ENCODE measurements around the gene RALBP1. TPM values are rescaled to one million over a fixed set of nuclear protein-coding genes. Genes with fewer than 3 reads are reported as not detected.

RALBP1 gene
- total and polyA plus RNA-seq, 4 donors = 15.6 to 34.8 (median 21.0) TPM

DNA sequence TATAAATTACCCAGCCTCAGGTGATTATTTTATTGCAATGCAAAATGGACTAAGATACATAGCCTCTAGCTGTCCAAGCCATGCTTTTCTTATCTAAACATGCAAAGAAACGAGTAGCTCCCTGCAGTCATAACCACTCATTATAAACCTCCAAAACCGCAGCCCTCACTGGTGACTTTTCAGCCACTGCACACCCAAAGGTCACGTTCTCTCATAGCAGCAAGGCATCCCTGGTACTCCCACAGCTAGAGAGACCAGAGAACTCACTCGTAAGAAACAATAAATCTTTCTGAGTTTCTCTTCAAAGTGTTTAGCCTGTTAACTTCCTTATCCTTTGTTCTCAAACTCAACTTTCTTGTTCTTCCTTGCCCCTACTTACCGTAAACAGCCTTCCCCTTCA is 28.5 kb upstream of the RALBP1 start:
- no peak overlapping the region for H3K4me3 ChIP-seq (ENCODE audit: low read depth in 1 of 3, low read length in 3 of 3)
- no peaks in the 10 kb centered on the region for H3K27me3 ChIP-seq (ENCODE audit: control insufficient read depth in 4 of 4, insufficient read depth in 4 of 4, low read length in 3 of 4)
- no peak overlapping the region for H3K27ac ChIP-seq (ENCODE audit: low read depth in 1 of 2, low read length in 2 of 2)
- WGBS = 79% methylated on average over 5 of the region's 5 CpGs
- H3K9ac ChIP-seq (ENCODE audit: low read depth in 1 of 2, low read length in 2 of 2) = no peak overlapping the region
- DNase-seq (ENCODE audit: low spot score) = no peak
- TF ChIP-seq, protein P1, sequence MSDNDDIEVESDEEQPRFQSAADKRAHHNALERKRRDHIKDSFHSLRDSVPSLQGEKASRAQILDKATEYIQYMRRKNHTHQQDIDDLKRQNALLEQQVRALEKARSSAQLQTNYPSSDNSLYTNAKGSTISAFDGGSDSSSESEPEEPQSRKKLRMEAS (IDR thresholded peaks at IDR 0.05) = no peak
- TF ChIP-seq RAD21 (IDR thresholded peaks at IDR 0.05) (no peak), YY1 (IDR thresholded peaks at IDR 0.05) (no peak)
- H3K4me1 ChIP-seq (ENCODE audit: control insufficient read depth in 4 of 4, insufficient read depth in 4 of 4, low read length in 3 of 4) = no peaks in the 10 kb centered on the region
- H3K9me3 ChIP-seq (ENCODE audit: control insufficient read depth in 4 of 4, low read length in 3 of 4) = peaks cover 0 to 12% (median 3%) of the 10 kb centered on the region in 4 donors
- no peaks in the 10 kb centered on the region for H3K36me3 ChIP-seq (ENCODE audit: control insufficient read depth in 4 of 4, insufficient read depth in 3 of 4, low read depth in 1 of 4, low read length in 3 of 4)

DNA sequence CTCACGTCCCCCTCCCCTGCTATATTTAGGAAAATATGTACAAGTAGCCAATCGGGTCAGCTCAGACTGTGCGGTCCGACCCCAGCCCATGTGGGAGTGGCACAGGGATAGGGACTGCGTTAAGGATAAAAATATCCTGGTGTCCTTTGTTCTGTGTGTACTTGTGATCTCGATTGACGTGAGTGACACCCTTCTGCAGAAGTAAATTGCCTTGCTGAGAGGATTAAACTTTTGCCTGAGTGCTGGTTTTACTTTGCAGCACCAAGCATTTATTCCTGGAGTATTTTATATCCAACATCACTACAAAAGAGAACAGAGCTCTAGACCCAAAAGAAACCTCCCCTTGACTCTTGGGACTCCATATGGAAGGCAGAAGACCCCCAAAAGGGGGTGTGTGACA is 28.0 kb upstream of the RALBP1 start:
- 90% methylated on average over 7 of the region's 7 CpGs for WGBS
- DNase-seq (ENCODE audit: low spot score) = no peak

DNA sequence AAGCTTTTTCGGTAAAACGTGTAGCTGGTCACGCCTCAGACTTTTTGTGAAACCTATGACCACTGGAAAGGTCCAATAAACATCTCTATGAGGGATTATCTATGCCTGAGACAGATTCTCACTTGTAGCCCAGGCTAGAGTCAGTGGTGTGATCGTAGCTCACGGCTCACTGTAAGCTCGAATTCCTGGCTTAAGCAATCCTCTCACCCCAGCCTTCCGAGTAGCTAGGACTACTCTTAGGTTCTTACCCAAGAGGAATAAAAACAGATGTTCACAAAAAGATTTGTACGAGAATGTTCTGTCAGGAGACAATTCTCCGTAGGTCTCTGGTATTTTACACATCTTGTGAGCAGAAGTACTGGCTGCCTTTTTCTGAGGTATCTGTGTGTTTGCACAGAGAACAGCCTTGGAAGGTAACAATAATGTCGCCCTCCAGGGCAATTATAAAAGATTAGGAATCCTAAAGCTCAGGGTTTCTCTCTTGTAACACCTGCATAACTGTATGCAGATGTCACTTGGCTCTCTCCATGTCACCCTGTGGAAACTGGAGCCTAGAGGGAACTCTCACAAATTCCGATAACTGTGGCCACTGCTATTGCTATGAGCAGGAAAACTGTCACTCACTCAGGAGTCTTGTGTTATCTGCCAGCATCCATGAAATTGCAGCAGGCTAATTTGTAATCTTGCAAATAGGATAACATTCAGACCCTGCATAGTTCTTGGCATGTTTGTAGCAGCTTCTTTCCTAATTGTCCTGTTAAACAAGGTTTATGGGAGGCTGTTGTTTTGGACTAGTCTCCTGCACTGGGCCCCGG is 25.5 kb upstream of the RALBP1 start:
- Histone ChIP-seq H3K27ac (ENCODE audit: low read depth in 1 of 2, low read length in 2 of 2) (no peak overlapping the region), H3K4me1 (ENCODE audit: control insufficient read depth in 4 of 4, insufficient read depth in 4 of 4, low read length in 3 of 4) (no peaks in the 10 kb centered on the region), H3K9me3 (ENCODE audit: control insufficient read depth in 4 of 4, low read length in 3 of 4) (peaks cover 0 to 12% (median 3%) of the 10 kb centered on the region in 4 donors), H3K27me3 (ENCODE audit: control insufficient read depth in 4 of 4, insufficient read depth in 4 of 4, low read length in 3 of 4) (no peaks in the 10 kb centered on the region), H3K9ac (ENCODE audit: low read depth in 1 of 2, low read length in 2 of 2) (no peak overlapping the region), H3K36me3 (ENCODE audit: control insufficient read depth in 4 of 4, insufficient read depth in 3 of 4, low read depth in 1 of 4, low read length in 3 of 4) (no peaks in the 10 kb centered on the region), H3K4me3 (ENCODE audit: low read depth in 1 of 3, low read length in 3 of 3) (no peak overlapping the region)
- DNase-seq (ENCODE audit: low spot score) = no peak
- 74% methylated on average over 12 of the region's 12 CpGs for WGBS
- TF ChIP-seq GABPA (IDR thresholded peaks at IDR 0.05 in 1 of 2, conservative IDR thresholded peaks at IDR 0.05 in 1 of 2) (no peak), HNF4G (IDR thresholded peaks at IDR 0.05) (no peak), HNF4A (conservative IDR thresholded peaks at IDR 0.05) (no peak), NR2F2 (IDR thresholded peaks at IDR 0.05) (no peak), FOXA1 (IDR thresholded peaks at IDR 0.05) (no peak), SP1 (IDR thresholded peaks at IDR 0.05) (no peak)
- TF ChIP-seq, protein P2, sequence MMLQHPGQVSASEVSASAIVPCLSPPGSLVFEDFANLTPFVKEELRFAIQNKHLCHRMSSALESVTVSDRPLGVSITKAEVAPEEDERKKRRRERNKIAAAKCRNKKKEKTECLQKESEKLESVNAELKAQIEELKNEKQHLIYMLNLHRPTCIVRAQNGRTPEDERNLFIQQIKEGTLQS (IDR thresholded peaks at IDR 0.05) = no peak
- TF ChIP-seq, protein P1 (IDR thresholded peaks at IDR 0.05) = no peak
- TF ChIP-seq, protein P3, sequence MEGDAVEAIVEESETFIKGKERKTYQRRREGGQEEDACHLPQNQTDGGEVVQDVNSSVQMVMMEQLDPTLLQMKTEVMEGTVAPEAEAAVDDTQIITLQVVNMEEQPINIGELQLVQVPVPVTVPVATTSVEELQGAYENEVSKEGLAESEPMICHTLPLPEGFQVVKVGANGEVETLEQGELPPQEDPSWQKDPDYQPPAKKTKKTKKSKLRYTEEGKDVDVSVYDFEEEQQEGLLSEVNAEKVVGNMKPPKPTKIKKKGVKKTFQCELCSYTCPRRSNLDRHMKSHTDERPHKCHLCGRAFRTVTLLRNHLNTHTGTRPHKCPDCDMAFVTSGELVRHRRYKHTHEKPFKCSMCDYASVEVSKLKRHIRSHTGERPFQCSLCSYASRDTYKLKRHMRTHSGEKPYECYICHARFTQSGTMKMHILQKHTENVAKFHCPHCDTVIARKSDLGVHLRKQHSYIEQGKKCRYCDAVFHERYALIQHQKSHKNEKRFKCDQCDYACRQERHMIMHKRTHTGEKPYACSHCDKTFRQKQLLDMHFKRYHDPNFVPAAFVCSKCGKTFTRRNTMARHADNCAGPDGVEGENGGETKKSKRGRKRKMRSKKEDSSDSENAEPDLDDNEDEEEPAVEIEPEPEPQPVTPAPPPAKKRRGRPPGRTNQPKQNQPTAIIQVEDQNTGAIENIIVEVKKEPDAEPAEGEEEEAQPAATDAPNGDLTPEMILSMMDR (IDR thresholded peaks at IDR 0.05; ENCODE audit: low read depth, low read length, missing input control) = no peak
- TF ChIP-seq, protein P4, sequence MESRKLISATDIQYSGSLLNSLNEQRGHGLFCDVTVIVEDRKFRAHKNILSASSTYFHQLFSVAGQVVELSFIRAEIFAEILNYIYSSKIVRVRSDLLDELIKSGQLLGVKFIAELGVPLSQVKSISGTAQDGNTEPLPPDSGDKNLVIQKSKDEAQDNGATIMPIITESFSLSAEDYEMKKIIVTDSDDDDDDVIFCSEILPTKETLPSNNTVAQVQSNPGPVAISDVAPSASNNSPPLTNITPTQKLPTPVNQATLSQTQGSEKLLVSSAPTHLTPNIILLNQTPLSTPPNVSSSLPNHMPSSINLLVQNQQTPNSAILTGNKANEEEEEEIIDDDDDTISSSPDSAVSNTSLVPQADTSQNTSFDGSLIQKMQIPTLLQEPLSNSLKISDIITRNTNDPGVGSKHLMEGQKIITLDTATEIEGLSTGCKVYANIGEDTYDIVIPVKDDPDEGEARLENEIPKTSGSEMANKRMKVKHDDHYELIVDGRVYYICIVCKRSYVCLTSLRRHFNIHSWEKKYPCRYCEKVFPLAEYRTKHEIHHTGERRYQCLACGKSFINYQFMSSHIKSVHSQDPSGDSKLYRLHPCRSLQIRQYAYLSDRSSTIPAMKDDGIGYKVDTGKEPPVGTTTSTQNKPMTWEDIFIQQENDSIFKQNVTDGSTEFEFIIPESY (IDR thresholded peaks at IDR 0.05) = no peak

More for the DNA sequence above, 28.0 kb upstream of the RALBP1 start:
- no peak for TF ChIP-seq FOXA2 (IDR thresholded peaks at IDR 0.05)
- TF ChIP-seq RAD21 (IDR thresholded peaks at IDR 0.05) = no peak
- TF ChIP-seq GABPA (IDR thresholded peaks at IDR 0.05 in 1 of 2, conservative IDR thresholded peaks at IDR 0.05 in 1 of 2) = no peak
- TF ChIP-seq EGR1 (IDR thresholded peaks at IDR 0.05; ENCODE audit: low read depth in 2 of 2) = no peak
- TF ChIP-seq, protein P2 (IDR thresholded peaks at IDR 0.05) = no peak
- TF ChIP-seq, protein P5, sequence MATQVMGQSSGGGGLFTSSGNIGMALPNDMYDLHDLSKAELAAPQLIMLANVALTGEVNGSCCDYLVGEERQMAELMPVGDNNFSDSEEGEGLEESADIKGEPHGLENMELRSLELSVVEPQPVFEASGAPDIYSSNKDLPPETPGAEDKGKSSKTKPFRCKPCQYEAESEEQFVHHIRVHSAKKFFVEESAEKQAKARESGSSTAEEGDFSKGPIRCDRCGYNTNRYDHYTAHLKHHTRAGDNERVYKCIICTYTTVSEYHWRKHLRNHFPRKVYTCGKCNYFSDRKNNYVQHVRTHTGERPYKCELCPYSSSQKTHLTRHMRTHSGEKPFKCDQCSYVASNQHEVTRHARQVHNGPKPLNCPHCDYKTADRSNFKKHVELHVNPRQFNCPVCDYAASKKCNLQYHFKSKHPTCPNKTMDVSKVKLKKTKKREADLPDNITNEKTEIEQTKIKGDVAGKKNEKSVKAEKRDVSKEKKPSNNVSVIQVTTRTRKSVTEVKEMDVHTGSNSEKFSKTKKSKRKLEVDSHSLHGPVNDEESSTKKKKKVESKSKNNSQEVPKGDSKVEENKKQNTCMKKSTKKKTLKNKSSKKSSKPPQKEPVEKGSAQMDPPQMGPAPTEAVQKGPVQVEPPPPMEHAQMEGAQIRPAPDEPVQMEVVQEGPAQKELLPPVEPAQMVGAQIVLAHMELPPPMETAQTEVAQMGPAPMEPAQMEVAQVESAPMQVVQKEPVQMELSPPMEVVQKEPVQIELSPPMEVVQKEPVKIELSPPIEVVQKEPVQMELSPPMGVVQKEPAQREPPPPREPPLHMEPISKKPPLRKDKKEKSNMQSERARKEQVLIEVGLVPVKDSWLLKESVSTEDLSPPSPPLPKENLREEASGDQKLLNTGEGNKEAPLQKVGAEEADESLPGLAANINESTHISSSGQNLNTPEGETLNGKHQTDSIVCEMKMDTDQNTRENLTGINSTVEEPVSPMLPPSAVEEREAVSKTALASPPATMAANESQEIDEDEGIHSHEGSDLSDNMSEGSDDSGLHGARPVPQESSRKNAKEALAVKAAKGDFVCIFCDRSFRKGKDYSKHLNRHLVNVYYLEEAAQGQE (IDR thresholded peaks at IDR 0.05) = no peak
- TF ChIP-seq TAF1 (conservative IDR thresholded peaks at IDR 0.05) = no peak
- TF ChIP-seq NR2F2 (IDR thresholded peaks at IDR 0.05) = no peak
- no peak for TF ChIP-seq SP1 (IDR thresholded peaks at IDR 0.05)
- no peak for TF ChIP-seq RXRA (IDR thresholded peaks at IDR 0.05)
- TF ChIP-seq YY1 (IDR thresholded peaks at IDR 0.05) = no peak
- TF ChIP-seq FOXA1 (IDR thresholded peaks at IDR 0.05) = no peak
- Histone ChIP-seq H3K9me3 (ENCODE audit: control insufficient read depth in 4 of 4, low read length in 3 of 4) (peaks cover 0 to 12% (median 3%) of the 10 kb centered on the region in 4 donors), H3K9ac (ENCODE audit: low read depth in 1 of 2, low read length in 2 of 2) (no peak overlapping the region), H3K4me1 (ENCODE audit: control insufficient read depth in 4 of 4, insufficient read depth in 4 of 4, low read length in 3 of 4) (no peaks in the 10 kb centered on the region), H3K27me3 (ENCODE audit: control insufficient read depth in 4 of 4, insufficient read depth in 4 of 4, low read length in 3 of 4) (no peaks in the 10 kb centered on the region), H3K36me3 (ENCODE audit: control insufficient read depth in 4 of 4, insufficient read depth in 3 of 4, low read depth in 1 of 4, low read length in 3 of 4) (no peaks in the 10 kb centered on the region), H3K4me3 (ENCODE audit: low read depth in 1 of 3, low read length in 3 of 3) (no peak overlapping the region), H3K27ac (ENCODE audit: low read depth in 1 of 2, low read length in 2 of 2) (no peak overlapping the region)
